K562 (cell line): ENCODE measurements around the gene POC1B. TPM values are rescaled to one million over a fixed set of nuclear protein-coding genes. Genes with fewer than 3 reads are reported as not detected.

Experiments used
- BHLHE40 ChIP-seq: IDR thresholded peaks from 2 replicates; pipeline ENCODE4 v1.6.1; 2011; ENCODE audit warnings: low read length, improper control_type of control experiment
- FIP1L1 ChIP-seq: fragments of 200-400 bp; formaldehyde crosslinking; IDR thresholded peaks from 2 replicates; pipeline ENCODE4 v1.6.1; 2018; ENCODE audit warnings: mild to moderate bottlenecking, low read depth, low read length; ENCODE audit not compliant: poor library complexity, severe bottlenecking
- FOXJ2 ChIP-seq: fragments of 200-800 bp; sonication (Bioruptor generic); IDR thresholded peaks from 2 replicates; pipeline ENCODE4 v1.6.1; 2016; ENCODE audit warnings: missing genetic modification characterization, missing compliant biosample characterization
- HDAC6 ChIP-seq: IDR thresholded peaks from 2 replicates; pipeline ENCODE4 v1.6.1; 2012; ENCODE audit warnings: low read depth, mild to moderate bottlenecking, control low read depth, inconsistent platforms, low read length, moderate library complexity
- KDM1A ChIP-seq, 2 experiments: fragments of 450-650 bp; IDR thresholded peaks; 2 replicates each; pipeline ENCODE4 v1.6.1; 2016; ENCODE audit warnings: mild to moderate bottlenecking in 2 of 2
- LCOR ChIP-seq: sonication (generic); formaldehyde crosslinking; IDR thresholded peaks from 2 replicates; pipeline ENCODE4 v1.8.0; 2022; ENCODE audit warnings: mild to moderate bottlenecking, missing genetic modification reagents
- MBD2 ChIP-seq: sonication (generic); IDR thresholded peaks from 2 replicates; pipeline ENCODE4 v1.6.1; 2016; ENCODE audit warnings: low read depth, borderline replicate concordance
- MGA ChIP-seq: fragments of 450-650 bp; IDR thresholded peaks from 2 replicates; pipeline ENCODE4 v1.6.1; 2016; ENCODE audit warnings: mild to moderate bottlenecking, moderate library complexity
- MXI1 ChIP-seq: IDR thresholded peaks from 2 replicates; pipeline ENCODE4 v1.6.1; 2011; ENCODE audit warnings: low read depth, mild to moderate bottlenecking, improper control_type of control experiment, low read length
- PCBP2 ChIP-seq: fragments of 200-400 bp; formaldehyde crosslinking; IDR thresholded peaks from 2 replicates; pipeline ENCODE4 v1.6.1; 2018; ENCODE audit warnings: low read length, low read depth, mild to moderate bottlenecking, moderate library complexity; ENCODE audit not compliant: poor library complexity, severe bottlenecking
- ZFP30 ChIP-seq: fragments of 250-450 bp; sonication (Bioruptor Pico); IDR thresholded peaks from 2 replicates; pipeline ENCODE4 v1.8.0; 2022; ENCODE audit warnings: moderate library complexity, mild to moderate bottlenecking, inconsistent platforms, borderline replicate concordance
- ZNF280B ChIP-seq: fragments of 250-450 bp; sonication (Bioruptor Pico); IDR thresholded peaks from 2 replicates; pipeline ENCODE4 v1.5.1; 2021; ENCODE audit warnings: mild to moderate bottlenecking
- ZNF395 ChIP-seq: fragments of 200-800 bp; sonication (Bioruptor generic); IDR thresholded peaks from 2 replicates; pipeline ENCODE4 v1.6.1; 2017; ENCODE audit warnings: missing genetic modification characterization, missing compliant biosample characterization
- ZNF551 ChIP-seq: fragments of 250-450 bp; sonication (Bioruptor Pico); IDR thresholded peaks from 2 replicates; pipeline ENCODE4 v1.5.0; 2021; ENCODE audit warnings: mild to moderate bottlenecking, moderate library complexity
- polyA plus RNA-seq, 8 experiments: library from polyadenylated mRNA; depleted of rRNA in 4 of 8; stranded (reverse) in 5 of 8; unstranded in 3 of 8; fragments of >200 nt; fragmentation: Nextera tagmentation in 2 of 8; fragmentation: Illumina TruSeq in 1 of 8; extraction: Ambion mirVana in 2 of 8; extraction: Trizol in 1 of 8; gene quantifications; 2 replicates each; pipeline versions ENCODE4 v1.2.1 to v1.2.3, GENCODE V29; 2011 to 2014; ENCODE audit warnings: inconsistent platforms in 1 of 8, missing spikeins in 1 of 8
- total RNA-seq, 7 experiments: library from RNA; depleted of rRNA in 6 of 7; stranded (reverse); fragments of >200 nt in 6 of 7; fragmentation: Illumina TruSeq in 2 of 7; extraction: Trizol in 2 of 7; gene quantifications; 2 replicates each; pipeline versions ENCODE4 v1.2.1 to v1.2.3, GENCODE V29; 2011 to 2021; ENCODE audit warnings: low replicate concordance in 1 of 7

The POC1B gene
- total and polyA plus RNA-seq, 9 of the 15 experiments (the other 6 are each of a cell fraction or from before 2014, with no cell fraction given): 4.5 to 16.1 (median 10.4) TPM

GRCh38 chr12:89393551-89394121 lies 132.2 kb downstream of the POC1B start (continued):
- no peak for TF ChIP-seq FIP1L1
- TF ChIP-seq MGA: no peak
- TF ChIP-seq MXI1: peak; percentile 50; the same call in 1 of the 2 replicates
- TF ChIP-seq ZNF280B: no peak
- no peak for TF ChIP-seq ZFP30 (CRISPR knock-in tag)
- peak; percentile 92; the same call in 1 of the 2 replicates for TF ChIP-seq LCOR (CRISPR knock-in tag)
- TF ChIP-seq PCBP2: no peak
- TF ChIP-seq HDAC6: no peak
- TF ChIP-seq ZNF395 (CRISPR knock-in tag): no peak; the same call in 1 of the 2 replicates
- peak; percentile 63 for TF ChIP-seq BHLHE40
- TF ChIP-seq KDM1A (IDR thresholded peaks at IDR 0.05): peak; percentile 93 to 95
- TF ChIP-seq FOXJ2 (tag): no peak
- peak; percentile 54; the same call in 1 of the 2 replicates for TF ChIP-seq MBD2
- TF ChIP-seq ZNF551 (CRISPR knock-in tag): no peak
